Measurements from ENCODE around the gene CHST13.
"Not testable (repeated sequence)": the region's sequence is repeated elsewhere in the genome, so short reads cannot be mapped to it uniquely, and the experiment has no call there.

DNA sequence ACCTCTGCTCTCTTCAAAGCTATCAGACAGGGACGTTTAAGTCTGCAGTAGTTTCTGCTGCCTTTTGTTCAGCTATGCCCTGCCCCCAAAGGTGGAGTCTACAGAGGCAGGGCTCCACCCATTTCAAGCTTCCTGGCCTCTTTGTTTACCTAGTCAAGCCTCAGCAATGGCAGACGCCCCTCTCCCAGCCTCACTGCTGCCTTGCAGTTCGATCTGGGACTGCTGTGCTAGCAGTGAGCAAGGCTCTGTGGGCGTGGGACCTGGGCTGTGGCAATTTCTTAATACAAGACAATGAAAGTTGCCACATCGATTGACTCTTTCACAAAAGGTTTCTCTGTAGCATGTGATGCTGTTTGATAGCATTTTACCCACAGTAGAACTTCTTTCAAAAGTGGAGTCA lies 67.6 kb downstream of the CHST13 start:
- TF ChIP-seq MXI1 (IDR thresholded peaks at IDR 0.05; ENCODE audit: borderline replicate concordance, low read depth, low read length); RCOR1 (IDR thresholded peaks at IDR 0.05; ENCODE audit: insufficient replicate concordance, low read length); CHD1 (IDR thresholded peaks at IDR 0.05; ENCODE audit: low read depth, low read length); USF2 (IDR thresholded peaks at IDR 0.05; ENCODE audit: low read depth, low read length): not testable (repeated sequence)
- TF ChIP-seq, protein P1, sequence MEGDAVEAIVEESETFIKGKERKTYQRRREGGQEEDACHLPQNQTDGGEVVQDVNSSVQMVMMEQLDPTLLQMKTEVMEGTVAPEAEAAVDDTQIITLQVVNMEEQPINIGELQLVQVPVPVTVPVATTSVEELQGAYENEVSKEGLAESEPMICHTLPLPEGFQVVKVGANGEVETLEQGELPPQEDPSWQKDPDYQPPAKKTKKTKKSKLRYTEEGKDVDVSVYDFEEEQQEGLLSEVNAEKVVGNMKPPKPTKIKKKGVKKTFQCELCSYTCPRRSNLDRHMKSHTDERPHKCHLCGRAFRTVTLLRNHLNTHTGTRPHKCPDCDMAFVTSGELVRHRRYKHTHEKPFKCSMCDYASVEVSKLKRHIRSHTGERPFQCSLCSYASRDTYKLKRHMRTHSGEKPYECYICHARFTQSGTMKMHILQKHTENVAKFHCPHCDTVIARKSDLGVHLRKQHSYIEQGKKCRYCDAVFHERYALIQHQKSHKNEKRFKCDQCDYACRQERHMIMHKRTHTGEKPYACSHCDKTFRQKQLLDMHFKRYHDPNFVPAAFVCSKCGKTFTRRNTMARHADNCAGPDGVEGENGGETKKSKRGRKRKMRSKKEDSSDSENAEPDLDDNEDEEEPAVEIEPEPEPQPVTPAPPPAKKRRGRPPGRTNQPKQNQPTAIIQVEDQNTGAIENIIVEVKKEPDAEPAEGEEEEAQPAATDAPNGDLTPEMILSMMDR (conservative IDR thresholded peaks at IDR 0.05; ENCODE audit: low read depth, low read length) = not testable (repeated sequence)
